ENCODE results near the gene LPCAT1. TPM values are rescaled to one million over a fixed set of nuclear protein-coding genes. Genes with fewer than 3 reads are reported as not detected.

Gene LPCAT1
- total and polyA plus RNA-seq, 2 donors (not counting 3 experiments of a cell fraction or from before 2014, with no cell fraction given) = 28.9 to 57.2 TPM

DNA sequence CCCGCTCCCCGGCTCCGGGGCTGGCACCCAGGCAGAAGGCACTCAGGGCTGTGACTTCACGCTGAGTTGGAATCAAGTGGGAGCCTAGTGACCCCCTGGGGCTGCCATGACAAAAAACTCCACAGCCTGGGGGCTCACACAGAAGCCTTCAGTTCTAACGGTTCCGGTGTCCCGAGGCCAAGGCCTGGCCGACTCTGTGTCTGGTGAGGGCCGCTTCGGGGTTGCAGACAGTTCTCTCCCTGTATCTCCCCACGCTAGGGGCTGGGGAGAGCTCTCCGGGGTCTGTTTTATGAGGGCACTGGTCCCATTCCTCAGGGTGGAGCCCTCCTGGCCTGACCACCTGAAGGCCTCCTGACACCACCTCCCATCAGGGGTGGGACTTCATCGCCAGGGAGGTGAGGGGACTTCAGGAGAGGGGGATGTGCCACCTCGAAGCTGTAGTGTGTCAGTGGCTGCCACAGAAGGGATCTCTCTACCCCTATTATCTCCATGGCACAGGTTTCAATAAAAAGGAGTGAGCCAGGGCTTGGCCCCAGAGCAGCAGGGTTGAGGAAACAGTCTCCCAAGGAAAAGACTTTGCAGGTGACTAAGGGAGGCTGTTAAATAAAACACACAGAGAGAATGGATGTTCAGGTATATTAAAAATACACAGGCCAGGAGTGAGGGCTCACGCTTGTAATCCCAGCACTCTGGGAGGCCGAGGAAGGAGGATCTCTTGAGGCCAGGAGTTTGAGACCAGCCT lies 77.0 kb downstream of the LPCAT1 start:
- TF ChIP-seq JUN (IDR thresholded peaks at IDR 0.05; ENCODE audit: borderline replicate concordance, insufficient read depth, insufficient read length, low read depth) (no peak), POLR2A (IDR thresholded peaks at IDR 0.05; ENCODE audit: low read depth, low read length) (no peak), MYC (IDR thresholded peaks at IDR 0.05; ENCODE audit: low read depth, low read length) (no peak), EZH2 (IDR thresholded peaks at IDR 0.05; ENCODE audit: borderline replicate concordance, low read depth, low read length, severe bottlenecking) (no peak), POLR2AphosphoS5 (IDR thresholded peaks at IDR 0.05; ENCODE audit: insufficient read depth, low read depth, low read length) (no peak), FOS (IDR thresholded peaks at IDR 0.05; ENCODE audit: borderline replicate concordance, insufficient read depth, low read length) (no peak), GATA2 (IDR thresholded peaks at IDR 0.05; ENCODE audit: insufficient read depth, insufficient read length, low read depth, low read length) (no peak)
- TF ChIP-seq, protein P1, sequence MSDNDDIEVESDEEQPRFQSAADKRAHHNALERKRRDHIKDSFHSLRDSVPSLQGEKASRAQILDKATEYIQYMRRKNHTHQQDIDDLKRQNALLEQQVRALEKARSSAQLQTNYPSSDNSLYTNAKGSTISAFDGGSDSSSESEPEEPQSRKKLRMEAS (IDR thresholded peaks at IDR 0.05; ENCODE audit: insufficient read depth, insufficient read length) = no peak
- TF ChIP-seq, protein P2, sequence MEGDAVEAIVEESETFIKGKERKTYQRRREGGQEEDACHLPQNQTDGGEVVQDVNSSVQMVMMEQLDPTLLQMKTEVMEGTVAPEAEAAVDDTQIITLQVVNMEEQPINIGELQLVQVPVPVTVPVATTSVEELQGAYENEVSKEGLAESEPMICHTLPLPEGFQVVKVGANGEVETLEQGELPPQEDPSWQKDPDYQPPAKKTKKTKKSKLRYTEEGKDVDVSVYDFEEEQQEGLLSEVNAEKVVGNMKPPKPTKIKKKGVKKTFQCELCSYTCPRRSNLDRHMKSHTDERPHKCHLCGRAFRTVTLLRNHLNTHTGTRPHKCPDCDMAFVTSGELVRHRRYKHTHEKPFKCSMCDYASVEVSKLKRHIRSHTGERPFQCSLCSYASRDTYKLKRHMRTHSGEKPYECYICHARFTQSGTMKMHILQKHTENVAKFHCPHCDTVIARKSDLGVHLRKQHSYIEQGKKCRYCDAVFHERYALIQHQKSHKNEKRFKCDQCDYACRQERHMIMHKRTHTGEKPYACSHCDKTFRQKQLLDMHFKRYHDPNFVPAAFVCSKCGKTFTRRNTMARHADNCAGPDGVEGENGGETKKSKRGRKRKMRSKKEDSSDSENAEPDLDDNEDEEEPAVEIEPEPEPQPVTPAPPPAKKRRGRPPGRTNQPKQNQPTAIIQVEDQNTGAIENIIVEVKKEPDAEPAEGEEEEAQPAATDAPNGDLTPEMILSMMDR (IDR thresholded peaks at IDR 0.05; ENCODE audit: extremely low read depth in 1 of 2, insufficient read depth in 1 of 2, low read depth in 1 of 2, low read length in 2 of 2) = no peak
- Histone ChIP-seq H3K9me1 (replicated peaks; ENCODE audit: control insufficient read depth, extremely low read depth, insufficient read depth, low read length) (no peaks in the 10 kb centered on the region), H3K4me2 (ENCODE audit: insufficient read depth, low read length) (no peak overlapping the region), H3K27me3 (ENCODE audit: control insufficient read depth in 2 of 2, insufficient read depth in 2 of 2, low read length in 2 of 2) (peaks cover 38 to 44% of the 10 kb centered on the region in 2 experiments), H4K20me1 (replicated peaks; ENCODE audit: control insufficient read depth, extremely low read depth, insufficient read depth, low read length) (no peaks in the 10 kb centered on the region), H3K9ac (replicated peaks; ENCODE audit: extremely low read depth, insufficient read depth, low read length) (no peak overlapping the region), H3K9me3 (replicated peaks; ENCODE audit: control insufficient read depth, insufficient read depth, low read length) (no peaks in the 10 kb centered on the region), H3K36me3 (ENCODE audit: control insufficient read depth in 2 of 2, extremely low read depth in 1 of 2, insufficient read depth in 2 of 2, low read length in 2 of 2) (no peaks in the 10 kb centered on the region), H3K4me1 (ENCODE audit: control insufficient read depth, extremely low read depth, insufficient read depth, low read length) (no peaks in the 10 kb centered on the region), H2AFZ (ENCODE audit: low read depth, low read length) (no peak overlapping the region), H3K4me3 (replicated peaks in 1 of 3; ENCODE audit: insufficient read depth in 1 of 3, low read depth in 1 of 3, low read length in 3 of 3) (no peak overlapping the region), H3K27ac (ENCODE audit: insufficient read depth, low read depth, low read length) (no peak overlapping the region), H3K79me2 (ENCODE audit: control insufficient read depth, insufficient read depth, low read length) (no peaks in the 10 kb centered on the region)
- POLR2A ChIA-PET = no interaction called here
- intact Hi-C loops (cut with micrococcal nuclease) = no loop called here
- CTCF ChIA-PET = no interaction called here
- no TSS peak for BruUV-seq (replicated peaks)
- dilution Hi-C loops (cut with MboI; ENCODE audit: extremely low pct_ligation_motif_present, low sequenced_read_pairs) = no loop called here
- no peak for FAIRE-seq
- no peak for DNase-seq (ENCODE audit: low read depth, low spot score)
